Nephron progenitor cell (in vitro differentiated cells): ENCODE measurements around the gene CDK2AP2.
A peak's percentile ranks its signal among the peaks of the same experiment; 100 is the strongest.

Experiments
- DNase-seq: peaks from one replicate; pipeline ENCODE4 v3.0.0; 2021
- H3K27ac Mint-ChIP-seq: 2 replicates; pipeline ENCODE4 v1.8.0; 2021; ENCODE audit warnings: mild to moderate bottlenecking, moderate library complexity, mixed read lengths
- H3K27me3 Mint-ChIP-seq: 2 replicates; pipeline ENCODE4 v1.8.0; 2021; ENCODE audit warnings: mild to moderate bottlenecking, low read depth, mixed read lengths; ENCODE audit not compliant: poor library complexity
- H3K36me3 Mint-ChIP-seq: 2 replicates; pipeline ENCODE4 v1.8.0; 2021; ENCODE audit warnings: low read depth, mixed read lengths
- H3K4me1 Mint-ChIP-seq: 2 replicates; pipeline ENCODE4 v1.8.0; 2021; ENCODE audit warnings: mixed read lengths
- H3K4me3 Mint-ChIP-seq: 2 replicates; pipeline ENCODE4 v1.8.0; 2021; ENCODE audit warnings: mild to moderate bottlenecking, moderate library complexity, mixed read lengths
- H3K9me3 Mint-ChIP-seq: 2 replicates; pipeline ENCODE4 v1.8.0; 2021; ENCODE audit warnings: mild to moderate bottlenecking, moderate library complexity, mixed read lengths
- CTCF ChIP-seq: fragments of 200-600 bp; sonication (generic); IDR thresholded peaks from 2 replicates; pipeline ENCODE4 v1.5.0; 2021; ENCODE audit warnings: antibody characterized with exemption

The CDK2AP2 gene

DNA sequence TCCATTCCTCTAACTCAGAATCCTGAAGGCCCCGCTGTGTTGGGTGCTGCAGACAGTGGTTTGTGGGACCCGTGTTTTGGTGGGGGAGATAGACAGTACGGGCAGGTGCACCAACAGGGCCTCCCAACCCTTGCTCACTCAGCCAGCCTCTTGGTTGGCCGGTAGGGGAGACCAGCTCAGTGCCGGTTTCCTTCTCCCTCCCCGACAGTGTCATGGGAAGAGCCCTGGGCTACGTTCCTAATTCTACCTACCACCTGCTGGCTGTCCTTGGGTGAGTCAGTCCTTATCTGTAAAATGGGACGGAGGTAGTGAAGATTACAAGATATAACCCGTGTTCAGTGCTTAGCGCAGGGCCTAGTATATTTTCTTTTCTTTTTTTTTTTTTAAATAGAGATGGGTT lies 44.8 kb downstream of the CDK2AP2 start:
- H3K27me3 Mint-ChIP-seq, result peaks cover 3% of the 10 kb centered on the region
- no peak for TF ChIP-seq CTCF
- peaks cover 26% of the 10 kb centered on the region for H3K4me1 Mint-ChIP-seq
- DNase-seq, result no peak
- H3K27ac Mint-ChIP-seq, result no peak overlapping the region
- H3K36me3 Mint-ChIP-seq, result peaks cover 4% of the 10 kb centered on the region
- H3K4me3 Mint-ChIP-seq, result no peak overlapping the region
- H3K9me3 Mint-ChIP-seq, result no peaks in the 10 kb centered on the region

- Mint-ChIP-seq H3K27ac (no peak overlapping the region), H3K4me3 (no peak overlapping the region), H3K9me3 (no peaks in the 10 kb centered on the region)
Observed at GRCh38 chr11:67458266-67458665, 49.7 kb downstream of the CDK2AP2 start.

DNA sequence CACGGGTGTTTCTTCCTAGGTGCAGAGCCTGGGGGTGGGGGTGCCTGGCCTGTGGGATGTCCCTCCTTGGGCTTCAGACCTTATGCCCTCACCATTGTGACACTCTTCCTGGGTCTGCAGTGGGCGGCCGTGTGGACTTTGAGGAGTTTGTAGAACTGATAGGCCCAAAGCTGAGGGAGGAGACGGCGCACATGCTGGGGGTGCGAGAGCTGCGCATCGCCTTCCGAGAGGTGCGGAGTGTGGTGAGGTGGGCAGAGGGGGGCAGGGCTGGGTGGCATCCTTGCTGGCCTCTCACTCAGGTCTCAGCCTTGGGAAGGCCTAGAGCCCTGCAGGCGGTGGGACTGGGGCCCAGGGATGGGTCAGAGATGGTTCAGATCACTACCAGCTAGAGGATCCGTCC lies 50.5 kb downstream of the CDK2AP2 start:
- no peak for TF ChIP-seq CTCF
- Mint-ChIP-seq H3K36me3 (no peaks in the 10 kb centered on the region), H3K27ac (peak overlapping the region; percentile 39), H3K4me1 (peaks cover 26% of the 10 kb centered on the region), H3K4me3 (no peak overlapping the region), H3K9me3 (no peaks in the 10 kb centered on the region), H3K27me3 (peaks cover 3% of the 10 kb centered on the region)
- no peak for DNase-seq

More at GRCh38 chr11:67458266-67458665, 49.7 kb downstream of the CDK2AP2 start:
- Mint-ChIP-seq H3K36me3 (no peaks in the 10 kb centered on the region), H3K27me3 (peaks cover 3% of the 10 kb centered on the region), H3K4me1 (peaks cover 26% of the 10 kb centered on the region)
- TF ChIP-seq CTCF, result no peak
- DNase-seq, result no peak
